B cell (primary cell): ENCODE measurements around the gene SOSTDC1. TPM values are rescaled to one million over a fixed set of nuclear protein-coding genes. Genes with fewer than 3 reads are reported as not detected.

Experiments
- ATAC-seq: fragments of 200-7000 bp; cut with Tn5 transposase; one replicate; pipeline ENCODE4 v1.10.0; 2021; ENCODE audit warnings: low read depth, mild to moderate bottlenecking, moderate number of reproducible peaks, moderate library complexity
- CTCF ChIA-PET: fragments of 350-600 bp; sonication (Branson Sonifier 250); formaldehyde crosslinking; loops from one replicate; lab custom pipeline; 2021; ENCODE audit warnings: antibody characterized with exemption, inconsistent platforms; lab: Charles Lee
- POLR2A ChIA-PET: fragments of 350-600 bp; sonication (Branson Sonifier 250); formaldehyde crosslinking; loops from one replicate; lab custom pipeline; 2021; ENCODE audit warnings: antibody characterized with exemption; lab: Charles Lee
- DNase-seq: peaks from one replicate; pipeline ENCODE4 v3.0.0; 2013
- H2AFZ ChIP-seq: 2 replicates; pipeline ENCODE4 v1.6.1; 2012; ENCODE audit warnings: mild to moderate bottlenecking, low read depth, low read length; ENCODE audit not compliant: insufficient read depth, poor library complexity, severe bottlenecking
- H3K27ac ChIP-seq, 2 donors: 1 replicate in 1 of 2; 2 replicates in 1 of 2; pipeline ENCODE4 v1.5.1; 2012 to 2013; ENCODE audit warnings: low read length in 2 of 2, mild to moderate bottlenecking in 2 of 2, moderate library complexity in 1 of 2
- H3K27me3 ChIP-seq, 4 experiments: fragments of 200-600 bp in 1 of 4; sonication (generic) in 1 of 4; replicated peaks in 1 of 4; 1 replicate in 2 of 4; 2 replicates in 2 of 4; pipeline versions ENCODE4 v1.6.1 to v1.7.0; 2013 to 2016; ENCODE audit warnings: low read length in 3 of 4, mild to moderate bottlenecking in 2 of 4, mixed read lengths in 1 of 4, moderate library complexity in 1 of 4; ENCODE audit not compliant: insufficient read depth in 4 of 4, control insufficient read depth in 3 of 4; ENCODE audit errors: control extremely low read depth in 1 of 4
- H3K36me3 ChIP-seq, 2 experiments: replicated peaks in 1 of 2; 1 replicate in 1 of 2; 2 replicates in 1 of 2; pipeline versions ENCODE4 v1.6.1 to v1.7.1; 2013; ENCODE audit warnings: low read length in 1 of 2; ENCODE audit not compliant: insufficient read depth in 2 of 2, control insufficient read depth in 1 of 2; ENCODE audit errors: control extremely low read depth in 1 of 2, extremely low read depth in 1 of 2
- H3K4me1 ChIP-seq, 2 donors: fragments of 200-600 bp in 1 of 2; sonication (generic) in 1 of 2; 1 replicate in 1 of 2; 2 replicates in 1 of 2; pipeline versions ENCODE4 v1.5.1 to v1.6.1; 2013 to 2017; ENCODE audit warnings: low read length in 2 of 2; ENCODE audit not compliant: control insufficient read depth in 2 of 2, insufficient read depth in 2 of 2
- H3K4me2 ChIP-seq: replicated peaks from 2 replicates; pipeline ENCODE3; 2012; ENCODE audit warnings: mild to moderate bottlenecking, low read depth, low read length; ENCODE audit not compliant: poor library complexity, severe bottlenecking
- H3K4me3 ChIP-seq, 5 experiments: fragments of 200-600 bp in 1 of 5; sonication (generic) in 1 of 5; 1 replicate in 3 of 5; 2 replicates in 2 of 5; pipeline versions ENCODE4 v1.5.1 to v1.7.0; 2011 to 2016; ENCODE audit warnings: low read length in 4 of 5, mild to moderate bottlenecking in 4 of 5, low read depth in 2 of 5, control low read depth in 1 of 5, moderate library complexity in 1 of 5; ENCODE audit not compliant: insufficient read depth in 1 of 5; ENCODE audit errors: control extremely low read depth in 1 of 5, extremely low read depth in 1 of 5
- H3K79me2 ChIP-seq: fragments of 200-600 bp; sonication (generic); one replicate; pipeline ENCODE4 v1.6.0; 2016; ENCODE audit warnings: low read length; ENCODE audit not compliant: control insufficient read depth, insufficient read depth
- H3K9ac ChIP-seq: fragments of 200-600 bp; sonication (generic); 2 replicates; pipeline ENCODE4 v1.6.1; 2017; ENCODE audit warnings: mild to moderate bottlenecking, low read length, moderate library complexity
- H3K9me3 ChIP-seq, 3 donors: one replicate each; pipeline versions ENCODE4 v1.6.1 to v1.7.1; 2013; ENCODE audit warnings: low read length in 2 of 3; ENCODE audit not compliant: control insufficient read depth in 2 of 3, insufficient read depth in 1 of 3; ENCODE audit errors: control extremely low read depth in 1 of 3
- H4K20me1 ChIP-seq: 2 replicates; pipeline ENCODE4 v1.6.0; 2012; ENCODE audit warnings: mild to moderate bottlenecking, low read length; ENCODE audit not compliant: insufficient read depth, control insufficient read depth, poor library complexity, severe bottlenecking
- H3K27ac Mint-ChIP-seq: one replicate; pipeline ENCODE4 v1.8.0; 2021; ENCODE audit warnings: mixed read lengths
- H3K27me3 Mint-ChIP-seq: one replicate; pipeline ENCODE4 v1.8.0; 2021; ENCODE audit warnings: mixed read lengths
- H3K4me1 Mint-ChIP-seq: one replicate; pipeline ENCODE4 v1.8.0; 2021; ENCODE audit warnings: mixed read lengths
- H3K4me3 Mint-ChIP-seq: one replicate; pipeline ENCODE4 v1.8.0; 2021; ENCODE audit warnings: mixed read lengths
- H3K9me3 Mint-ChIP-seq: one replicate; pipeline ENCODE4 v1.8.0; 2022; ENCODE audit warnings: mixed read lengths; ENCODE audit not compliant: insufficient read depth
- EZH2 ChIP-seq: IDR thresholded peaks from 2 replicates; pipeline ENCODE4 v1.6.1; 2012; ENCODE audit warnings: borderline replicate concordance, low read depth, mild to moderate bottlenecking, moderate library complexity, low read length; ENCODE audit not compliant: insufficient read depth, poor library complexity, severe bottlenecking
- WGBS: methylation state at CpG from one replicate; pipeline ENCODE4 v1.1.5; 2013; ENCODE audit warnings: missing lambda C conversion rate; ENCODE audit not compliant: insufficient coverage; 5-methylcytosine and 5-hydroxymethylcytosine counted together
- intact Hi-C: fragments of 100-400 bp; cut with micrococcal nuclease; formaldehyde crosslinking; loops from one replicate; pipeline ENCODE4 v1.10.0; 2022
- polyA plus RNA-seq: library from polyadenylated mRNA; depleted of rRNA; stranded (reverse); fragments of >200 nt; gene quantifications from 2 replicates; pipeline ENCODE4 v1.2.3, GENCODE V29; 2012
- total RNA-seq, 2 donors: library from RNA; stranded (reverse); fragments of 120-200 nt in 1 of 2; gene quantifications; 1 replicate in 1 of 2; 2 replicates in 1 of 2; pipeline versions ENCODE4 v1.2.3 to v1.2.4, GENCODE V29; 2013 to 2022
- TF ChIP-seq, protein P1 (sequence below): fragments of 200-600 bp; IDR thresholded peaks from one replicate; pipeline ENCODE4 v1.8.0; 2022; ENCODE audit warnings: antibody characterized with exemption, mild to moderate bottlenecking

SOSTDC1 gene
- total and polyA plus RNA-seq, 2 donors (not counting 1 experiment from before 2014, with no cell fraction given) = not detected

DNA sequence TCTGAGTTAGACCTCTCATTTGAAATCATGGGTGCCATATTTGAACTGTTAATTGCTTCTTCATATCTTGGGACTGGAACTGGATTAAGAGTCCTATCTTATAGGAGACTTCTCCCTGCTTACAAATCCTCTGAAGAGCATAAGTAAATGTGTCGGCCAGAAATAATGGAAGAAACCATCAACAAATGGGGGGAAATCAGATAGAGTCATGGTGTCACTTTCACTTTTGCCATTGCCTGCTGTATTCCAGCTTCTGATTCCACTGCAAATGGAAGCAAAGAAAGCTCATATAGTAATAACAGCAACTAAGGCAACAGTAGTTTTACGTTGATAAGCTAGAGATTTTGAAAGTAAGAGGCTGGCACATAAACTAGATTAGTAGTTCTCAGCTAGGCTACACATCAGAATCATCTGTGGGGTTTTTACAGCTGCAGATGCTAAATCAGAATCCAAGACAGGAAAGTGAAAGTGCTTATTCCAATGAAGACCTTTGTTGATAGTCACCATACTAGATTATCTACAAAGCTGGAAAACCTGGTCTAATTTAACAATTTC, 31.9 kb downstream of the SOSTDC1 start:
- no peak overlapping the region for H3K4me3 Mint-ChIP-seq
- H3K9me3 ChIP-seq = no peaks in the 10 kb centered on the region
- no peaks in the 10 kb centered on the region for H3K36me3 ChIP-seq
- no peak overlapping the region for H3K9ac ChIP-seq
- H2AFZ ChIP-seq = no peak overlapping the region
- DNase-seq (no peak), ATAC-seq (no peak)
- H3K27ac Mint-ChIP-seq = no peak overlapping the region
- H4K20me1 ChIP-seq = no peaks in the 10 kb centered on the region
- H3K4me3 ChIP-seq = no peak overlapping the region
- peaks cover 12% of the 10 kb centered on the region for H3K27me3 Mint-ChIP-seq
- no peaks in the 10 kb centered on the region for H3K9me3 Mint-ChIP-seq
- TF ChIP-seq, protein P1, sequence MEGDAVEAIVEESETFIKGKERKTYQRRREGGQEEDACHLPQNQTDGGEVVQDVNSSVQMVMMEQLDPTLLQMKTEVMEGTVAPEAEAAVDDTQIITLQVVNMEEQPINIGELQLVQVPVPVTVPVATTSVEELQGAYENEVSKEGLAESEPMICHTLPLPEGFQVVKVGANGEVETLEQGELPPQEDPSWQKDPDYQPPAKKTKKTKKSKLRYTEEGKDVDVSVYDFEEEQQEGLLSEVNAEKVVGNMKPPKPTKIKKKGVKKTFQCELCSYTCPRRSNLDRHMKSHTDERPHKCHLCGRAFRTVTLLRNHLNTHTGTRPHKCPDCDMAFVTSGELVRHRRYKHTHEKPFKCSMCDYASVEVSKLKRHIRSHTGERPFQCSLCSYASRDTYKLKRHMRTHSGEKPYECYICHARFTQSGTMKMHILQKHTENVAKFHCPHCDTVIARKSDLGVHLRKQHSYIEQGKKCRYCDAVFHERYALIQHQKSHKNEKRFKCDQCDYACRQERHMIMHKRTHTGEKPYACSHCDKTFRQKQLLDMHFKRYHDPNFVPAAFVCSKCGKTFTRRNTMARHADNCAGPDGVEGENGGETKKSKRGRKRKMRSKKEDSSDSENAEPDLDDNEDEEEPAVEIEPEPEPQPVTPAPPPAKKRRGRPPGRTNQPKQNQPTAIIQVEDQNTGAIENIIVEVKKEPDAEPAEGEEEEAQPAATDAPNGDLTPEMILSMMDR = no peak
- TF ChIP-seq EZH2 = no peak
- H3K27me3 ChIP-seq = no peaks in the 10 kb centered on the region
- ChIA-PET POLR2A (no interaction called here), CTCF (interaction anchor here (0.5 to 5.4 kb wide), 5 partner anchors 10 to 1197 kb away, joined by 3 to 41 read pairs (median 10); partner anchors contain the start of gene CRPPA)
- H3K27ac ChIP-seq = no peak overlapping the region
- WGBS = 60% methylated on average over 1 of the region's 2 CpGs
- intact Hi-C loops = no loop called here
- no peaks in the 10 kb centered on the region for H3K4me1 ChIP-seq
- H3K4me2 ChIP-seq = no peak overlapping the region
- no peaks in the 10 kb centered on the region for H3K4me1 Mint-ChIP-seq
- no peaks in the 10 kb centered on the region for H3K79me2 ChIP-seq

DNA sequence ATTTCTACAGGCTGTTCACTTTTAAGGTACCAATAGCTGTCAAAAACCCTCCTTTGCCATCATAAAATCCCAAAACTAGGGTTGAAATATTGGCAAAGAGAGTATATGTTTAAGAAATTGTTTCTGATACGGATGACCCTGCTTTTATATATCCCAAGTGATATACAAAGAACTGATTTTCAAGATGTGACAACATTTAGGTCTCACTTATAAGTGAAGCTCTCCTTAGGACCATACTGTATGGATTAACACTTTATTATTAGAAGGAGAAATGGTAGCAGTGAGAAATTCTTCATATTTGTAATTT, 33.2 kb downstream of the SOSTDC1 start:
- Mint-ChIP-seq H3K27me3 (peaks cover 7% of the 10 kb centered on the region), H3K27ac (no peak overlapping the region), H3K9me3 (no peaks in the 10 kb centered on the region), H3K4me1 (no peaks in the 10 kb centered on the region), H3K4me3 (no peak overlapping the region)
- Histone ChIP-seq H3K27me3 (no peaks in the 10 kb centered on the region), H3K36me3 (no peaks in the 10 kb centered on the region), H3K27ac (no peak overlapping the region), H2AFZ (no peak overlapping the region), H3K4me1 (no peaks in the 10 kb centered on the region), H4K20me1 (no peaks in the 10 kb centered on the region), H3K4me2 (no peak overlapping the region), H3K9me3 (no peaks in the 10 kb centered on the region), H3K9ac (no peak overlapping the region), H3K79me2 (no peaks in the 10 kb centered on the region), H3K4me3 (no peak overlapping the region)
- no CpG with 5 or more reads among the region's 1 CpG for WGBS
- DNase-seq (no peak), ATAC-seq (no peak)
- CTCF ChIA-PET = interaction anchor here (1.1 to 5.4 kb wide), 5 partner anchors 11 to 485 kb away, joined by 3 to 41 read pairs (median 10); partner anchors contain the start of gene CRPPA
- TF ChIP-seq, protein P1 = no peak
- TF ChIP-seq EZH2 = no peak
- POLR2A ChIA-PET = no interaction called here
- intact Hi-C loops = loop anchor here (1.0 kb wide), 2 partner anchors 133 to 486 kb away; no protein-coding TSS in a partner anchor
